NCI-H1436 (cell line): ENCODE measurements around the gene SERTM1.

Source experiments
- DNase-seq: peaks from one replicate; lab custom pipeline; 2025; lab: John Stamatoyannopoulos, UW

Gene SERTM1

GRCh38 chr13:36710396-36710795, 36.6 kb downstream of the SERTM1 start:
- no peak for DNase-seq

GRCh38 chr13:36712290-36712689, 38.5 kb downstream of the SERTM1 start:
- DNase-seq: no peak

- no peak for DNase-seq
These were observed 39.0 kb downstream of the SERTM1 start for GRCh38 chr13:36712770-36713169.

GRCh38 chr13:36713887-36714286, 40.1 kb downstream of the SERTM1 start:
- DNase-seq: no peak

- DNase-seq: no peak
These were observed 42.0 kb downstream of the SERTM1 start for GRCh38 chr13:36715841-36716240.

- no peak for DNase-seq
These were observed 43.2 kb downstream of the SERTM1 start for GRCh38 chr13:36717017-36717416.

GRCh38 chr13:36717966-36718545, 44.2 kb downstream of the SERTM1 start:
- no peak for DNase-seq

GRCh38 chr13:36718686-36719085, 44.9 kb downstream of the SERTM1 start:
- DNase-seq: no peak

GRCh38 chr13:36724141-36724540, 50.3 kb downstream of the SERTM1 start:
- DNase-seq: no peak

- DNase-seq: no peak
These were observed 52.1 kb downstream of the SERTM1 start for GRCh38 chr13:36725936-36726335.

GRCh38 chr13:36728006-36728405, 54.2 kb downstream of the SERTM1 start:
- DNase-seq: no peak

GRCh38 chr13:36736119-36736726, 62.4 kb downstream of the SERTM1 start:
- peak; percentile 38 for DNase-seq

GRCh38 chr13:36737524-36738083, 63.8 kb downstream of the SERTM1 start:
- DNase-seq: no peak

GRCh38 chr13:36745436-36745835, 71.6 kb downstream of the SERTM1 start:
- no peak for DNase-seq

GRCh38 chr13:36746051-36746450, 72.2 kb downstream of the SERTM1 start:
- DNase-seq: no peak
